Smooth muscle cell (in vitro differentiated cells): Measurements from ENCODE around the gene RPS6KA4. TPM values are rescaled to one million over a fixed set of nuclear protein-coding genes. Genes with fewer than 3 reads are reported as not detected.

Source experiments
- DNase-seq: peaks from one replicate; lab custom pipeline; 2025; ENCODE audit not compliant: unreplicated experiment; lab: John Stamatoyannopoulos, UW
- H2AFZ ChIP-seq: fragments of 200-600 bp; sonication (generic); 2 replicates; pipeline ENCODE4 v1.6.0; 2016; ENCODE audit warnings: antibody characterized with exemption, low read depth, mild to moderate bottlenecking
- H3F3A ChIP-seq: fragments of 200-600 bp; sonication (generic); 2 replicates; pipeline ENCODE4 v1.6.0; 2017; ENCODE audit warnings: antibody characterized with exemption, low read depth
- H3K27ac ChIP-seq: fragments of 200-600 bp; sonication (generic); 2 replicates; pipeline ENCODE4 v1.5.1; 2016; ENCODE audit warnings: low read depth, mild to moderate bottlenecking
- H3K27me3 ChIP-seq: fragments of 200-600 bp; sonication (generic); 2 replicates; pipeline ENCODE4 v1.6.1; 2016; ENCODE audit warnings: low read depth, mild to moderate bottlenecking
- H3K36me3 ChIP-seq: fragments of 200-600 bp; sonication (generic); 2 replicates; pipeline ENCODE4 v1.5.1; 2016; ENCODE audit warnings: low read depth
- H3K4me1 ChIP-seq: fragments of 200-600 bp; sonication (generic); 2 replicates; pipeline ENCODE4 v1.5.1; 2016; ENCODE audit warnings: low read depth
- H3K4me2 ChIP-seq: fragments of 200-600 bp; sonication (generic); 2 replicates; pipeline ENCODE4 v1.6.0; 2016; ENCODE audit warnings: mild to moderate bottlenecking
- H3K4me3 ChIP-seq: fragments of 200-600 bp; sonication (generic); 2 replicates; pipeline ENCODE4 v1.5.1; 2016; ENCODE audit warnings: mild to moderate bottlenecking
- H3K79me2 ChIP-seq: fragments of 200-600 bp; sonication (generic); 2 replicates; pipeline ENCODE4 v1.6.0; 2016; ENCODE audit warnings: low read depth, mild to moderate bottlenecking
- H3K9ac ChIP-seq: fragments of 200-600 bp; sonication (generic); 2 replicates; pipeline ENCODE4 v1.6.0; 2016; ENCODE audit warnings: low read depth
- H3K9me3 ChIP-seq: fragments of 200-600 bp; sonication (generic); replicated peaks from 2 replicates; pipeline ENCODE4 v1.5.1; 2016; ENCODE audit warnings: low read depth
- H4K20me1 ChIP-seq: fragments of 200-600 bp; sonication (generic); 2 replicates; pipeline ENCODE4 v1.6.0; 2016; ENCODE audit warnings: low read depth
- CTCF ChIP-seq: fragments of 200-600 bp; sonication (generic); IDR thresholded peaks from 2 replicates; pipeline ENCODE4 v1.5.1; 2017; ENCODE audit warnings: borderline replicate concordance, mild to moderate bottlenecking, antibody characterized with exemption; ENCODE audit not compliant: insufficient read depth, poor library complexity, severe bottlenecking
- WGBS: methylation state at CpG from one replicate; pipeline ENCODE4 v1.1.7; 2016; ENCODE audit warnings: low lambda C conversion rate; 5-methylcytosine and 5-hydroxymethylcytosine counted together
- polyA plus RNA-seq: library from polyadenylated mRNA; unstranded; fragments of >200 nt; fragmentation: Nextera tagmentation; extraction: Ambion mirVana; gene quantifications from 2 replicates; pipeline ENCODE4 v1.2.1, GENCODE V29; 2016
- total RNA-seq: library from RNA; depleted of rRNA; stranded (reverse); fragments of >200 nt; gene quantifications from 2 replicates; pipeline ENCODE4 v1.2.3, GENCODE V29; 2014

Gene RPS6KA4
- total and polyA plus RNA-seq, 2 experiments from 2014 or later, result 21.8 to 40.0 TPM

DNA sequence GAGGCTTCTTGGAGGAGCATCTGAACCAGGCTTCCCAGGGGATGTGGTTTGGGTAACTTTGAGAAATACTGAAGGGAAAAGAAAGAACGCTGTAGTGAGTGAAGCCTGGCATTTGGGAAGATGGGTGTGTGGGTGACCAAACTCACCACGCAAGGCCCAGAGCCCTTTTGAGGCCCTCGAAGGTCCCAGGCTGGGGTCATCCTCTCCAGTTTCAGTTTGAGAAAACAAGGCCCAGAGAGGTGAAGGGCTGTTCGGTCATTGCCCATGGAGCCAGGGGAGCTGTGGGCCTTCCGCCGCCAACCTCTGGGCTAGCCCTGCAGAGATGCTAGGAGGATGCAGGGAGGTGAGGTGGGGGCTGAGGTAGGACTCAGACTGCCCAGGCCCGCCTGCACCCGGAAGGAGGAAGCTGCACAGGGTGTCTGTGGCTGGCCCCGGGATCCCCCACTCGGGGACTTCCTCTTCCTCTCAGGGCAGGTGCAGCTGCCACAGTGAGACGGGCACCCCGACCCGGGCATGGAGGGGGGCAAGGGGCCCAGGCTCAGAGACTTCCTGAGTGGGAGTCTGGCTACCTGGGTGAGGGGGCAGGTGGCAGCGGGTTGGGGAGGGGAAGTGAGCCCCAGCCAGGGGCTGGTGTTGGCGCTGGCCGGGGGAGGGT, 19.1 kb upstream of the RPS6KA4 start, which contains the start of gene CCDC88B:
Gene CCDC88B (plus strand): TSS at position 451 of the 655 bp plus-strand sequence. CDS start 63 bp downstream, at position 514.
- Histone ChIP-seq H2AFZ (no peak within 1 kb of the TSS), H4K20me1 (no peaks in the 10 kb centered on the region), H3K9ac (no peak within 1 kb of the TSS), H3K4me3 (no peak within 1 kb of the TSS), H3K4me1 (peaks cover 7% of the 10 kb centered on the region), H3F3A (no peaks in the 10 kb centered on the region), H3K79me2 (no peaks in the 10 kb centered on the region), H3K27me3 (no peaks in the 10 kb centered on the region), H3K36me3 (no peaks in the 10 kb centered on the region), H3K4me2 (no peak within 1 kb of the TSS), H3K9me3 (no peaks in the 10 kb centered on the region), H3K27ac (no peak within 1 kb of the TSS)
- no peak for DNase-seq
- 97% methylated on average over 14 of the region's 16 CpGs for WGBS
- no peak for TF ChIP-seq CTCF

DNA sequence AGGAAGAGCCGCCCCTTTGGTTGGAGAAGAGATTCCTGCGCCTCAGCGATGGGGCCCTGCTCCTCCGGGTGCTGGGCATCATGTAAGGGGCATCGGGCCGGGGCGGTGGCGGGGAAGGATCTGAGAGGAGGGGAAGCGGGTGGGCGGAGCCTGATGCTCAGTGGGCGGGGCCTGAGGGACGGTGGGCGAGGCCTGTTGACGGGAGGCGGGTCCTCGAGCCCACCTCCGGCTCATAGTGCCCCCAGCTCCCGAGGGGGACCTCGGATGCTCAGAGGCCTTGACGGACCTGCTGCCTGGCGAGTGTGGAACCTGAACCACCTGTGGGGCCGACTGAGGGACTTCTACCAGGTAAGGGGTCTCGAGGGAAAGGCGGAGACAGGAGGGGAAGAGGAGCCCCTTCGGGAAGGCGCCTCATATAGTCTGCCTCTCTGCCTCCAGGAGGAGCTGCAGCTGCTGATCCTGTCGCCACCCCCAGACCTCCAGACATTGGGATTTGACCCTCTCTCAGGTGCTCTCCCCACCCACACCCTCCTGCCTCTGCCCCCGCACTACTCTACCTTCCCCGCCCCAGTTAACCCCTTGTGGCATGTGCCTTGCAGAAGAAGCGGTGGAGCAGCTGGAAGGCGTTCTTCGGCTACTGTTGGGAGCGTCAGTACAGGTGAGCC, 18.2 kb upstream of the RPS6KA4 start:
- Histone ChIP-seq H4K20me1 (no peaks in the 10 kb centered on the region), H3K79me2 (no peaks in the 10 kb centered on the region), H3K36me3 (no peaks in the 10 kb centered on the region), H3K4me1 (peaks cover 7% of the 10 kb centered on the region), H3K4me3 (no peak overlapping the region), H3K9ac (no peak overlapping the region), H3K27ac (no peak overlapping the region), H2AFZ (no peak overlapping the region), H3K4me2 (no peak overlapping the region), H3K9me3 (no peaks in the 10 kb centered on the region), H3F3A (no peaks in the 10 kb centered on the region), H3K27me3 (no peaks in the 10 kb centered on the region)
- DNase-seq, result no peak
- WGBS, result 30% methylated on average over 24 of the region's 33 CpGs
- TF ChIP-seq CTCF, result peak; percentile 16

- 87% methylated on average over 19 of the region's 21 CpGs for WGBS
- H4K20me1 ChIP-seq, result no peaks in the 10 kb centered on the region
- no peak overlapping the region for H3K4me2 ChIP-seq
- no peaks in the 10 kb centered on the region for H3K9me3 ChIP-seq
- H3K27ac ChIP-seq, result no peak overlapping the region
- no peak overlapping the region for H2AFZ ChIP-seq
- no peak overlapping the region for H3K4me3 ChIP-seq
- H3K4me1 ChIP-seq, result peaks cover 7% of the 10 kb centered on the region
- H3K9ac ChIP-seq, result no peak overlapping the region
- H3K36me3 ChIP-seq, result no peaks in the 10 kb centered on the region
- H3K79me2 ChIP-seq, result no peaks in the 10 kb centered on the region
- TF ChIP-seq CTCF, result no peak
- DNase-seq, result no peak
- H3F3A ChIP-seq, result no peaks in the 10 kb centered on the region
- no peaks in the 10 kb centered on the region for H3K27me3 ChIP-seq
Observed at GRCh38 chr11:64341429-64341828, 17.5 kb upstream of the RPS6KA4 start.
